Kidney capillary endothelial cell (primary cell): ENCODE results near the gene SCUBE3.

Experiments
- DNase-seq: peaks from one replicate; pipeline ENCODE4 v3.0.0-alpha.2; 2018; ENCODE audit warnings: low spot score

Gene SCUBE3

DNA sequence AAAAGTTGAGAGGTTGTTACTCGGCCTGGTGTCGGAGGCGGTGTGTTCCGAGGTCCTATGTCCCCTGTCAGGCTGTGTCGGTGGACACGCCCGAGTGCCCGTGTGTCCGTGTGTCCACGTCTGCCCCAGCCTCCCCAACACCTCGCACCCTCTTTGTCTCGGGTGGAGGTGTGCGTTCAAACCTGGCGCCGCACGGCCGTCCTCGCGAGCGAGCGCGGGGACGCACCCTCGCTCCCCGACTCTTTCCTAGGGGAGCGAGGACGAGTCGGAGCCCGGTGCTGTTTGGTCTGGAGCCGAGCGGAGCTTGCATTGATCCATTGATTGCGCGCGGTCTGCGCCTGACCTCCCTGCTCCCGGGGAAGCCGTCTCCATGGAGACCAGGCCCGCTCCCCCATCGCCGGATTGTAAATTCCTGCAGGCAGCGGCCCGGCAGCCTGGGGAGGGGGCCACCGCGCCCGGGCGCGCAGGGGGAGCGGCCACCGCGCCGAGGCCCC, 411 bp upstream of the SCUBE3 start:
- DNase-seq: no peak

DNA sequence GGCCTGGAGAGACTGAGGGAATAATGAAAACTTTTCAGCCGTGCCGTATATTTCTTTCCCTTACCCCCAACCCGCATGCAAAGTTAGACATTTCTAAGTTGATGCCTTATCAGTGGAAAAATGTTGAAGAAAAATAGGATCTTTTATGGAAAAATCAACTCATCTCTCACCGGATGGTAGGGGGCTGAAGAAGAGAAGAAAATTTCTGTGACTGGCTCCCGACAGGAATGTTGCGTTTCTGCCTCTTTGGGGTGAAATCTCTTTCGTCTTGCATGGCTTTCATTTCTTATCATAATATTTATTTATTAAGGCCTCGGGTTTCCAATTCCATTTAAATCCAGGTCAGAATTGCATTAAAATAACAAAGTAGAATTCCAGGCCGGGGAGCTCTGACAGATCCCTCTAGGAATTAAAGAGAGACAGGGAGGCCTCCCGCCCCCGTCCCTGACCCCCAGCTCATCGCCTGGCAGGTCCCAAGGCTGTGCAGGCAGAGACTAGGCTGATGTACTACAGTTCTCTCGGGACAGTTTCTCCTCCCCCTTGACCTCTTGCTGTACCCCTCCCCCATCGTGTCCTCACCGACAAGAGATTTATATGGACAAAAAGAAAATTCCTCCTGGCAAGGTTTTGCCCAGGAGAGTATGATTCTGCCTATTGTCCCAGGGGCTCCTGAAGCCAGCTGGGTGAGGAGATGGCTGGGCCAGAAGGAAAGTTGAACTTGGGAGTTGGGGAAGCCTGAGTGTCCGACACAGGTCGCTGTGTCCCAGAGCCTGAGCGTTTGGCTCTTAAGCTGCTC, 1.3 kb downstream of the SCUBE3 start:
- DNase-seq: no peak

DNA sequence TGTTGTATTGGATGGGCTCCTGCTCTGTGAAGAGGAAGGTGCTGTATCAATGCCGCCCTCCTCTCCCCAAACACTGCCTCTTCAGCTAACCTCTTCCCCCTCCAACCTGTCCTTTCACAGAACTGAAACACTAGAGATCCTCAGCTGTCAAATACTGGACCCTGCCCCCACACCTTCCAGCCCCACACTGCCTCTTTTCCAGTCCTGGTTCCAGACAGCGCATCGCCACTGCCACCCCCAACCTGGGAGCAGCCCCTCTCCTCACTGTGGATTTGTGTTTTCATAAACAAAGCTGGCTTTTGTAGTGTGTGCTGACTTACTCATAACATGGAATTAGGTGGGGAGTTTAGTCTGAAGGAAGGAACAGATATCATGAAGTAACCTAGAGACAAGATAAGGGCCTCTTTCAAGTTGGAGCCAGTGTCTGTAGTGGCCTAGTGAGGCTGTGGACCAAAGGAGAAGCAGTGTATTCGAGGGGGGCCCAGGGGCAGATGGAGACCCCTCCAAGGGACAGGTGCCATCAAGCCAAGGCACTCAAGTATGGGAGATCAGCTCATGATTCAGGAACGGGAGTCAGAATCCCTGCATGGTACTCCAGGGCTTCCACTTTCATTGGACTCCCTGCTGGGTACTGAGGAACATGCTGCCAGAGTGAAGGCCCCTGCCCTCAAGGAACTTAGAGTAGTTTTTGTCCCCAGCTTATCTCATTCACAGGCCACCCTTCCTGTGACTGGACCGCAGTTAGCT, 2.1 kb downstream of the SCUBE3 start:
- DNase-seq: no peak

DNA sequence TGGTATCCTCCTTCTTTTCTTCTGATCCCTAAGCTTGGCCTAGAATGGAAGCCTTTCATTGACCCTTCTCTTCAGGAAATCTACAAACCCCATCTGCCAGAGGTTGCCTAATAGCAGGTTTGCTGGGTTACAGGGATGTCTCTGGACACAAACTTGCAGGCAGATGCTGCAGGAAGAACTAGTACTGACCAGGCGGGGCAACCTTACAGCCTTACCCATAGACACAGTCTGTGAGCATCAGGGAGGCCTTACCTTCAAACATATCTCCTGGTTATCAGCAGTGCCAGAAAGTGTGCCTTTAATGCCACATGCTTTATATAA, 2.6 kb downstream of the SCUBE3 start:
- DNase-seq: no peak

DNA sequence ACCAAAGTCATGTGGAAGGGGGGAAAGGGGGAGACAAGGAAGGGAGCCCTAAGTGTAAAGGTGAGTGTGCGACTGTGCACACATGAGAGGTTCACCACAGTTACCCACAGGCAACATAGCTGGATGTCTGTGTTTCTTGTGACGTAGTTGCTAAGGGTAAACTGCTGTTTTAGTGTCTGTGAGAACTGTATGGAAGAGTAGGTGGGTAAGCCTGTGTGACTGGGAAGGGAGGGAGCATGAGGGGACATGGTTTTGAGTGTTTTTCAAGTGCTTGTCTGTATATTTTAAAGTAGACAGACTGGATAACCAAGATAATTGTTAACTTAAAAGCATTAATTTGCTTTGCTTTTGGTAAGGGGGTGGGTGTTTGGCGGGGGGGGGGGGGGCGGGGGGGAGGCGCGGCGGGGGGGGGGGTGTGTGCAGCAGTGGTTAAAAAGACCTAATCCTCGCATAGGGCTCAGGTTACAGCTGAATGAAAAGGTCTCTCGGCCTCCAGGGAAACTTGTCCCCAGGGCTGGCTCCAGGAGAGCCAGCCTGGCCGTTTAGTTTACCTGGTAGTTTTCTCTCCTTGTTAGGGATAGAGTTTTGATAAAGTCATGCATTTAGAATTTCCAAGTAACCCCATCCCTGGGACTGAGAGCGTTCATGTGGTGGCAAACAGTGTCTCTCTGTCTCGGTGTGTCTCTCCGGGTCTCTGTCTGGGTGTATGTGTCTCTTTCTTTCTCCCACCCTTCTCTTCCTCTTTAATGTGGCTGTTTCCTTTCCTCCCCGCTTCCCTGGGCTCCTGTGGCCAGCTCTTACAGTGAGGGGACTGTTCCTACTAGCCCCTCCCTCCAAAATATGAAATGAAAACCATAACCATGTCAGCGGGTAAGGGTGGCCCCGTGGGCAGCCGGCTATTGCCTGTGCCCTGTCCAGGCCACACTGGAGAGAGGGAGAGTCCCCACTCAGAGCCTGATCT, 3.4 kb downstream of the SCUBE3 start:
- DNase-seq: no peak

DNA sequence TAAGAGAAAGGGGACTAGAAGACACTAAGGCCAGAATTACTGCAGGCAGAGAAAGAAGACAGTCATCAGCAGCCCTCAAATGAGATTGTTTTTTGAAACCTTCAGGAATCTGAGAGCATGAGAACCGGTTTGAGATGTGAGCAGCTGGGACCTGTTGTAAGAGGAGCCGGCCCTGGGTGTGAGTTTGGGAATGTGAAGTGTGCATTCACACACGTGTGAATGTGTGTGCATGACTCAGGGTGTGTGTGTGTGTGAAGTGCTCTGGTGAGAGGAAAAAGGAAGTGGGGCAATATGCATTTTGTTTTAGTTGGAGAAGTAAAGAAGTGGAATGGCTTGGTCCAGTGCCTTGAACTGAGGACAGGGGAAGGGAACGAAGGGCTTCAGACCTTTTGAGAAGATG, 4.3 kb downstream of the SCUBE3 start:
- DNase-seq: no peak

DNA sequence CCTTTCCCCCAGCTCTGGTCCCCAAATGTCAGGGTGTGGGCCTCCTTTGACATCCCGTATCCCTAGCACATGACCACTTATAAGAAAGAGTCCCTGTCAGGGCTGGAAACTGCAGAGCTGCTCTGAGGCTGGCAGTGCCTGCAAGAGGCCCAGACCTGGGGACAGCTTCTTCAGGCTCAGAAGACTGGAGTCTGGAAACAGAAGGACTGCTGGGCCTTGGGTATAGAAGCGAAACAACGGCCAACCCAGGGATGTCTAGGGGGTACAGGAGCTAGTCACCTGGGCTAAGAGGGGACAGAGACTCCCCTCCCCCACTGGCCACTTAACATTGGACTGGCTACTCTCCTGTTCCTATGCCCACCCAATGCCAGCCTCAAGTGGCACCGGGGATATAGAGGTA, 4.7 kb downstream of the SCUBE3 start:
- DNase-seq: no peak

DNA sequence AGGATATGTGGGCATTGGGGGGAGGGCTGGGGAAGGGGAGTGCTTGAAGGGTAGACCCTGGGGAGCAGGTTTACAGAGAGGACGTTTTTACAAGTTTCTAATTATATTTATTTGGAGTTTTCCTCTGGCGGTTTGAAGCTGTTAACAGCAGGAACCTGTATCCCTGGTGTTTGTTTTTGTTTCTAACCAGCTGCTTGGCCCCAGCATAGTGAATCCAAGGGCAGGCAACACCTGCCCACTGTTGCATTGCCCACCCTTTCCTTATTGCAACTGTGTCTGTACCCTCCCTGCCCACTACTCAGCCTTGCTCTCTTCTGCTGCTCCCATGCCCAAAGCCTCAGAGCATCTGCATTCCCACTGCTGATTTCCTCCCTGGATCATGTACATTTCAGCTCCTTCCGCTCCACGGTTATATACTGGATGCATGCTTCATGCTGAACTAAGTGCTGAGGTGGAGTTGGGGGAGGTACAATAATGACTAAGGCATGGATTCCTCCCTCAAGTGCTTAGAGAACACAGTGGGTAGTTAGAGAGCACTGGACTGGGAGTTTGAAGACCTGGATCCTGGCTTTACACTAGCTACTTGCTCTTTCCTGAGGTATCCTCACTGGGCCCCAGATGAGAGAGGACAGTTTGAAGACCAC, 6.0 kb downstream of the SCUBE3 start:
- DNase-seq: no peak

DNA sequence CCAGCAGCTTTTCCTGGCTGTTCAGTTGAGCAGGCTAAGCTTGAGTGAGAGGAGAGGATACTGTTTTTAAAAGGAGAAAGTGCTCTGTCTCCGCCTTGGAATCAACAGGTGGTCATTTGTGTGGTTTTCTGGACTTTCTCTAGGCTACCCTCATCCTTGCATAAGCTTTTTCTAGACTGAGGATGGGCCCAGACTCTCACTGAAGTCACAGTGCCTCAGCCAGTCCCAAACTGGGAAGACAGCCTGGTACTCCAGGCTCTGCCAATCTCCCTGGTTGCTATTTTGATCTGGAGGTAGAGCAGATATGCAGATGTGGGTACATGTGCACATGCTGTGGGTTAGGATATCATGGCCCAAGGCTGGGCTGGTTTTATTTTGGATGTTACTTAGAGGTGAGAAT, 7.0 kb downstream of the SCUBE3 start:
- DNase-seq: no peak

DNA sequence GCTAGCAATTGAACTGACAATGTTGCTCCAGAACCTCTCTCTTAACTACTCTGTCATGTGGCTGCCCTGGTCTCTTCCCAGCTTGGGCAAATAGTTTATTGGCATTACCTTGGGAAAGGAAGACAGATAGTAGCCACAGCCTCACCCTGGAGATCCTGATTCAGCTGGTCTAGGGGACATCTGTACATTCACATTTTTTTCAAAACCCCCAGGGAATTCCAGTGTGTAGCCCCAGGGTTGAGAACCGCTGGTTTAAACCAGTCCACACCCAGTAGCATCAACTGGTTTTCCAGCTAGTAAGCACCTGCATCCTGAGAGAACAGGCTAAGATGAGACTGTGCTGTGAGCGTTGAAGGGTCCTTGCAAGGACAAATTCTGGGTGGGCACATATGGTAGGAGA, 9.6 kb downstream of the SCUBE3 start:
- DNase-seq: no peak

DNA sequence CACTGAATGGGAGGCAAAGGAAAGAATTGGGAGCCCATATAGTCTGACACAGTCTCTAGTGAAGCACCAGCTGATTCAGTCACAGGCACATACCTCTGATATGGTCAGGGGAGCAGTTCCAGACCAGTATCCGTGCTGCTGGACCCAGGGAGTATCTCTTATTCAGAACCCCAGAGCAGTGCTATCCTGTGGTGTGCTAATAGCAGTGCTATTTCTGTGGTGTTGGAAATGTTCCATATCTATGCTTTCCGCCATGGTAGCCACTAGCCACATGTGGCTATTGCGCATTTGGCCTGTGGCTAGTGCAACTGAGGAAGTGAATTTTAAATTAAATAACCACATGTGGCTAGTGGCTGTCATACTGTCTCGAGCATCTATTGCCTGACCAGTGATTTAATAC, 11.0 kb downstream of the SCUBE3 start:
- DNase-seq: no peak

DNA sequence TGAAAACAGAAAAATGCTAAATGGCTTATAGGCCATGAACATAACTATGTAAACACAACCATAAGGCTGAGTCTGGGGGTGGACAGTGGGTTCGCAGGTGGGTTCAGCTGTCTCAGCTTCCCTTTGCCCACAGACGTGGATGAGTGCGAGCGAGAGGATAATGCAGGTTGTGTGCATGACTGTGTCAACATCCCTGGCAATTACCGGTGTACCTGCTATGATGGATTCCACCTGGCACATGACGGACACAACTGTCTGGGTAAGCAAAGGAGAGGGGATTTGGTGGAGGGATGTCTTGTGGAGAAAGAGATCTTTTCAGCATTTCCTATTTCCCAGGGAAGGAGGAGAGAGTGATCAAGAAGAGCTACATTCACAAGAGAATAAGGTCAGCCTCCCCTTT, 14.7 kb downstream of the SCUBE3 start:
- DNase-seq: no peak

DNA sequence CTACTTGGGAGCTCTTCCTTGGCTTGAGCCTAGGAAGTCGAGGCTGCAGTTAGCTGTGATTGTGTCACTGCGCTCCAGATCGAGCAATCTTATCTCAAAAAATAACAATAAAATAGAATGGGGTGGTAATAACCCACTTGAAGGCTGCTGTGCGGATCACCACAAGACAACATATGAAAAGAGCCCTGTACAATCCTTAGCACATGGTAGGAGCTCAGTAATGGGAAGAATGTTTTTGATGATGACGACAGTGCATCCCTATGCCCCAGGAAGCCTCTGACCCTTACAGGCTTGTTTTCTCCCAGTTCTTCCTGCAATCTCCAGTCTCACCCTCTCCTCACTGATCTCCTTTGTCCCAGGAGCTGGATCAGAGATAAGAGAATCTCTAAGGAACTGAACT, 15.5 kb downstream of the SCUBE3 start:
- no peak for DNase-seq

DNA sequence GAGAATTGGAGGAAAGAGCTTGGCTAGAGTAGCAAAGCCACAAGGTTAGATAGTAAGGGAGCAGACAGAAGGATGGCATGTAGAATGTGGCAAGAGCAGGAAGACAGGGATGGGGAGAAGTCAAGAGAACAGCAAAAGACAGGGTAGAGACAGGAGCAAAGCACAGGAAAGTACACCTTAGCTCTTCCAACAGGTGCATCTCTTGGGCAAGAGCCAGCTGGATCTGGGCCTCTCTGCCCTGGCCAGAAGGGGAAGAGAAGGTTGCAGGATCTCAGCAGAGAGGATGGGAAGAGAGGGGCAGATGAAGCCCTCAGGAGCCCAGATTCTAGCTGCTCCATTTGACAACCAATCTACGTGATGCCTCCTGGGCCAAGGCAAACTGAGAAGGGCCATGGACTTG, 16.7 kb downstream of the SCUBE3 start:
- no peak for DNase-seq

DNA sequence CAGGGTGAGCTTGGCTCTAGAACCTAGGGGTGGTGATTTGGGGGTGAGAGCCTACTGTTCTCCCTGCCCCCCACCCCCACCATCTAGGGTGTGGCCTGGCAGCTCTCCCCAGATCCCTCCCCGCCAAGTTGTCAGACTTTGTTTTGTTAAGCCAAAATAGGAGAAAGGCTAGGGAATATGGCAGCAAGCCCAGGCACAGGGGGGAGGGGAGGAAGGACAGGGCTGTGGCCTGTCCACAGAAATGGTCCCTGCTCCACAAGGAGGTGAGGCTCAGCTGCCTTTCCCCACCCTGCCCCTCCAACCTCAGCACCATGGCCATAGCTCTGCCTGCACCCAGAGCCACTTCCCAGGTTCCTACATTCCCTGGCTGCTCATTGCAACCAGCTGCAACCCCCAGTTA, 17.2 kb downstream of the SCUBE3 start:
- DNase-seq: no peak

DNA sequence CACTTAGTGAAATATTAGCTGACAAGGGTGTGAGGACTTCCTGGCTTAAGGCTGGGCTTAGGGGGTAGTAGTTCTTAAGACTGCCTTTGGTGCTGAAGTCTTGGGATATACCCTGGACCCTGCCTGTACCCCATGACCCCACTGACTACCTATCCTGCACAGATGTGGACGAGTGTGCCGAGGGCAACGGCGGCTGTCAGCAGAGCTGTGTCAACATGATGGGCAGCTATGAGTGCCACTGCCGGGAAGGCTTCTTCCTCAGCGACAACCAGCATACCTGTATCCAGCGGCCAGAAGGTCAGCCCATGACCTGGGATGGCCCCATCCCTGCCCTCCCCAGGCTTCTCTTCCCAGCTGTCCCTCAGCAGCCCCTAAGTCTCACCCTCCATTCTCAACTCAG, 17.8 kb downstream of the SCUBE3 start:
- DNase-seq: no peak

DNA sequence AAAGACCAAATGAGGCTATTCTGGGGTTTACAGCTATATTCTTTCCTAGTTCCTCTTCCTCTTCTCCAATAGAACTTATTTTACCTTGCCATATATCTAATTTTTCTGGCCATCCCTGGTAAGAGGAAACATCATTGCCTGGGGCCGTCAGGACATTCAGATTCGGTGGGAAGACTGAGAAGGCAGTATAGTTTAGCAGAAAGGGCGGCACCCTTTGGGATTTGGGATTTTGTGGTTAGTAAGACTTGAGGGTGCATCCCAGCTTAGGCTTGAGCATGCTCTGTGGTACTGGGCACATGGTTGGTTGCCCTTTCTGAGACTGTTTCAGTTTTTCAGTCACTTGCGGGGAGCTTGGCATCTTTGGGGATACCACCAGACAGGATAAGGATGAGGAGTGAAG, 21.1 kb downstream of the SCUBE3 start:
- no peak for DNase-seq

DNA sequence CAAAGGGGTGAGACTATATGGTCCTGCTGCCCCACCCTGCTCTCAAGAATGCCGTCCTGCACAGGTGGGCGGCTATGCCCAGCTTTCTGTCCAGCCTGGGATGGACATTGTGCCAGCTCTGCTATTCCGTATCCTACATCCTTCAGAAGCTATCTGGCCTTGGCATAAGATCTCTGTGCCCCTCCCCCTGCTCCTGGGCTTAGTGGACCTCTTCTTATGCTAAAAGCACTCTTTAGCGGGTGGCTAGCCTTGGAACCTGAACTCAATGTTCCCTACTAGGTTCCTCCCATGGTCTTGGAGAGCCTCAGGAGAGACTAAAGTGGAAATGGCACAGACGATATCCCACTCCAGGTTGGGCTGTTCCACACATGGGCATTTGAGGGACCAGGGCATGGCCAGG, 22.5 kb downstream of the SCUBE3 start:
- DNase-seq: no peak

DNA sequence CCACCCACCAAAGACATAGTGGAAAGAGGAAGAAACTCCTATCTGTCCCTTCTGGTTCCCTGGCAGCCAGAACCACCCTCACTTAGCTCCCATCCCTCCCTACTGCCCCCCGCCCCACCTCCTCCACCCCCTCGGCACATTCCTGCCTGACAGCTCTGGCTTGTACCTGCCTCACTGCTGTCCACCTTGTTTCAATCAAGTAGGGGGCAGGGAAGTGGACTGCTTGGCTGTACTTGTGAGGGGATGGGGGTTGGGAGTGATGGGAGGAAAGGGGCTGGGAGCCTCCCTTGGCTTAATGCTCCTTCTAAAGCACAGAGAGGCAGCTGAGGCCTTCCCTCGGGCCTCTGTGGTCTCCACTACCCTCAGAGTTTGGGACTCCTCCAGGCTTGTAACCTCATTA, 23.7 kb downstream of the SCUBE3 start:
- DNase-seq: no peak

DNA sequence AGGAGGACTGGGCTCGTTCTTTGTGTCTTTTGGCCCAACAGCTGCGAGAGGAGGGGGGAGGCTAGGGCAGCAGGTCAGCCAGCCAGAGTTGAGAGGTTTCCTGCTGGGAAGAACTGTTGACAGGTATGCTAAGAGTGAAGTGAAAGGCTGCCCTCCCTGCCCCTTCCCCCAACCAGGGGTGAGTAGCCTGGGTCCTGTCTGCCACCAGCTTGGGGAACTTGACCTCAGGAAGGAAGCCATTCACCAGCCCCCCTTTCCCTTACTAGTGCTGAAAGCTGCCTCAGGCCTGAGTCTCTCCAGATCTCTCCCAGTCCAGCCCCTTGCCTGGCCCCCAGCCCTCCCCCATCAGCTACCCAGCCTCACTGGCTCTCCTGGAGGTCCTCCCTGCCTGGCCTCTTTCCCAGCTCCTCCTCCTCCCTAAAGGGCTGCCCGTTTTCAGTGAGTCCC, 25.1 kb downstream of the SCUBE3 start:
- DNase-seq: no peak

DNA sequence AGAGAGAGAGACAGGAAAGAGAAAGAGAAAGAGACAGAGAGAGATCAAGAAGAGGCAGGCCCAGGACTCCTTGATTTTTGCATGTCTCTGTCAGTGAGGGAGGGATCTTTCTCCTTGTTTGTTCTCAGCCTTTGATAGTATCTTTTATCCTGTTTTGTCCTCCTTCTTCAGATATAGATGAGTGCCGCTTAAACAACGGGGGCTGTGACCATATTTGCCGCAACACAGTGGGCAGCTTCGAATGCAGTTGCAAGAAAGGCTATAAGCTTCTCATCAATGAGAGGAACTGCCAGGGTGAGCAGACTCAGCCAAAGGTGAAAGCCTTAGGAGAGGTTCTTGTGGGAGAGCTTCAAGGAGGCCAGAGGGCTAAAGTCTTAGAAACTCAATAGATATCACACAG, 25.8 kb downstream of the SCUBE3 start:
- DNase-seq: no peak
